ENCODE data around the gene ST7L.
A peak's percentile ranks its signal among the peaks of the same experiment; 100 is the strongest.
"Not testable (repeated sequence)": the region's sequence is repeated elsewhere in the genome, so short reads cannot be mapped to it uniquely, and the experiment has no call there.

ST7L gene

GRCh38 chr1:112618721-112619517 is at the start of gene ST7L:
Gene ST7L (minus strand): TSS chr1:112619141. CDS start chr1:112619113, 28 bp downstream.
- peak in 55 of 56 donors; percentile 9 to 91 (median 78) for DNase-seq

GRCh38 chr1:112666946-112667345 is 48.0 kb upstream of the ST7L start:
- DNase-seq = no peak

- no peak for DNase-seq
These were observed 46.9 kb upstream of the ST7L start for GRCh38 chr1:112665857-112666256.

- DNase-seq = no peak
These were observed 32.3 kb upstream of the ST7L start for GRCh38 chr1:112651205-112651604.

GRCh38 chr1:112646225-112646624 is 27.3 kb upstream of the ST7L start:
- no peak for DNase-seq

- DNase-seq = no peak
These were observed 24.1 kb upstream of the ST7L start for GRCh38 chr1:112643080-112643479.

- peak in 8 of 56 donors; percentile 9 to 35 (median 18) for DNase-seq
These were observed 21.5 kb upstream of the ST7L start for GRCh38 chr1:112640437-112640836.

- no peak for DNase-seq
These were observed 19.1 kb upstream of the ST7L start for GRCh38 chr1:112638110-112638428.

GRCh38 chr1:112637254-112638109 is 18.5 kb upstream of the ST7L start:
- peak in 27 of 56 donors; percentile 5 to 56 (median 20) for DNase-seq

- no peak for DNase-seq
These were observed 17.8 kb upstream of the ST7L start for GRCh38 chr1:112636597-112637253.

GRCh38 chr1:112636056-112636455 is 17.1 kb upstream of the ST7L start:
- DNase-seq = no peak

- DNase-seq = no peak
These were observed 15.4 kb upstream of the ST7L start for GRCh38 chr1:112634367-112634766.

- DNase-seq = no peak
These were observed 14.7 kb upstream of the ST7L start for GRCh38 chr1:112633628-112634027.

GRCh38 chr1:112629256-112629655 is 10.3 kb upstream of the ST7L start:
- no peak for DNase-seq

GRCh38 chr1:112628516-112628915 is 9.6 kb upstream of the ST7L start:
- no peak for DNase-seq

- DNase-seq = no peak
These were observed 7.9 kb upstream of the ST7L start for GRCh38 chr1:112626887-112627286.

- no peak for DNase-seq
These were observed 7.3 kb upstream of the ST7L start for GRCh38 chr1:112626193-112626592.

- peak in 6 of 56 donors; percentile 3 to 65 (median 5) for DNase-seq
These were observed 6.8 kb upstream of the ST7L start for GRCh38 chr1:112625696-112626095.

GRCh38 chr1:112624493-112624892 is 5.6 kb upstream of the ST7L start:
- DNase-seq = not testable (repeated sequence)

GRCh38 chr1:112620377-112620695 is 1.4 kb upstream of the ST7L start:
- DNase-seq = no peak

- peak; percentile 27 to 94 (median 86) for DNase-seq
These were observed 806 bp upstream of the ST7L start, which contains the start of gene CAPZA1 for GRCh38 chr1:112619518-112620376. Gene CAPZA1 (plus strand): TSS chr1:112619832. CDS start chr1:112619845, 13 bp downstream.
